Cerebellar cortex (tissue), 1 donor: ENCODE results near the gene SYNGR4.
"Not testable (repeated sequence)": the region's sequence is repeated elsewhere in the genome, so short reads cannot be mapped to it uniquely, and the experiment has no call there.

Experiments
- DNase-seq: peaks from one replicate; pipeline ENCODE4 v3.0.0-alpha.2; 2015; ENCODE audit warnings: low spot score

Gene SYNGR4, protein sequence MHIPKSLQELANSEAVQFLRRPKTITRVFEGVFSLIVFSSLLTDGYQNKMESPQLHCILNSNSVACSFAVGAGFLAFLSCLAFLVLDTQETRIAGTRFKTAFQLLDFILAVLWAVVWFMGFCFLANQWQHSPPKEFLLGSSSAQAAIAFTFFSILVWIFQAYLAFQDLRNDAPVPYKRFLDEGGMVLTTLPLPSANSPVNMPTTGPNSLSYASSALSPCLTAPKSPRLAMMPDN

GRCh38 chr19:48363810-48364597, at the start of gene SYNGR4, which contains the start of gene TMEM143:
Gene SYNGR4, plus strand, starts transcription at chr19:48364367. Its CDS starts 1,476 bp downstream, at chr19:48365843.
Gene TMEM143, minus strand, starts transcription at chr19:48363940. Its CDS starts 20 bp downstream, at chr19:48363920.
- peak; percentile 100 for DNase-seq

GRCh38 chr19:48315712-48316111, 48.5 kb upstream of the SYNGR4 start:
- no peak for DNase-seq

- DNase-seq, result not testable (repeated sequence)
Measured at GRCh38 chr19:48317708-48317960, 46.5 kb upstream of the SYNGR4 start.

- no peak for DNase-seq
Measured at GRCh38 chr19:48318286-48318987, 45.7 kb upstream of the SYNGR4 start.

DNA sequence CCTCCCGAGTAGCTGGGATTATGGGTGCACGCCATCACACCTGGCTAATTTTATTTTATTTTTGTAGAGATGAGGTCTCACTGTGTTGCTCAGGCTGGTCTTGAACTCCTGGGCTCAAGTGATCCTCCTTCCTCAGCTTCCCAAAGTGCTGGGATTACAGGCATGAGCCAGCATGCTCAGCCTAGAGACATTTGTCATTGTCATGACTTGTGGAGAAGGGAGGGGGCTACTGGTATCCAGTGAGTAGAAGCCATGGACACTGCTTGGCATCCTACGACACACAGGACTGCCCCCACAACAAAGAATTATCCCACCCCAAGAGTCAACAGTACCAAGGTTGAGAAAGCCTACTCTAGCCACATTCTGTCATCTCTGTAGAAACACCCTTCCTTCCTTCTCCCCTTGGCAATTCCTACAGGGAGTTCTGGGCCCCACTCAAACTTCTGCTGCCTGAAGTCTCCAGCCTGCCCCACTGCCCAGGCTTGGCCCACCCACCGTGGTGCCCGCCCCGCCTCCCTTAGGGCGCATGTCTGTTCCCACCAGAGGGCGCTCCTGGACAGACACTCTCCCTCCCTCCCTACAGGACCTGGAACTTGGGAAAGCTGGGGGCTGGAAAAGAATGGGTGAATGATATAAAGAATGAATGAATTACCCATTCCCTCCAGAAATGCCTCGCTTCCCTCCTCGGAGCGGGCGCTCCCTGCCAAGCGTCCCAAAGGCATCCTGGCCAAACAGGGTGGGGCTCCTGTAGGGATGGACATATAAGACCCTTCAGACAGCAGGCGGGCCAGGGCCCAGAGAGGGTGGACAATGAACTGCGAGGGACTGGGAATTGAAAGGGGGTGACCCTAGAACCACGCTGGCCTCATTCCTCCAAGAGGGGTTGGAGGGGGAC, 44.3 kb upstream of the SYNGR4 start:
- DNase-seq, result peak; percentile 75

GRCh38 chr19:48321372-48321621, 42.9 kb upstream of the SYNGR4 start:
- DNase-seq, result peak; percentile 94

DNA sequence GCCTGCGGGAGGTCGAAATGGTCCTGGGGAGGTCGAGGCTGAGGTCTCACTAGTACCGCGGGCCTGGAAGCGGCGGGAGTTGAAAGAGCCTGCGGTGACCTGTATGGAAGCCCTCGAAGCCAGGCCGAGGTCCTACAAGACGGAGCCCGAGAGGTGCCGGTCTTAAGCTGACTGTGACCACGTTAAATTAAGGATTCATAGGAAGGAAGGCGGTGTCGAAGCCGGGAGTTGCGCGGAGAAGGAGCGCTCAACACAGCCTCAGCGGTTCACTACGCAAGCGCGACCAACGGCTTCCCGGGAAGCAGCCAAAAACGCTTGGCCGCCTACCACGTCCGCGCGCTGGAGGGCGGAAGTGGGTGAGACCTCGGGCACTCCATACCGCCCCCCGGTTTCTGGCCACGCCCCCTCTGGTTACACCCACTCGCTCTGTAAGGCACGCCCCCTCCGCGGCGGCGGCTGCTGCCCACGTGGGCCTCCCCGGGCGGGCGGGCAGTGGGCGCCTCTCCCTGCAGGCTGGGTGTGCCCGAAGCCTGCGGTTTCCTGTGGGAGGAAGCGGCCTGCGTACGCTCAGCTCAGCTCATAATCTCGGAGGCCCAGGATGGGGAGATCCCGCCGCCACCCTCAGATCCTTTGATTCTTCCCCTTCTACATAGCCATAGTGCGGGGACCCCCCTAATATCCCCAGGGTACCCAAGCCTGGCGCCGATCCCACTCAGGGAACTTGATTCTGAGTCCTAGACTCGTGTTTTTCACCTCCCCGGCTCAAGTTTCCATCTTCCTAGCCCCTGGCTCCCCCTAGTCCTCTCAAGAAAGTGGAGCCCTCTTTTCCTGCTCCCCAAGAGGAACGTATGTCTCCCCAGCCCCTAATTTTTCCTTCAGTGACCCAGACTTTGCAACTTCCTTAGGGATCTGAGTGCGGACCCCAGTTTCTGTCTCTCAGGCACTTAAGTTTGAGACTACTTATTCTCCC, 42.3 kb upstream of the SYNGR4 start:
- DNase-seq, result peak; percentile 93

- peak; percentile 80 for DNase-seq
Measured at GRCh38 chr19:48325265-48325910, 38.8 kb upstream of the SYNGR4 start, which contains the start of gene EMP3. Gene EMP3, plus strand, starts transcription at chr19:48325552. Its CDS starts 1,293 bp downstream, at chr19:48326845.

DNA sequence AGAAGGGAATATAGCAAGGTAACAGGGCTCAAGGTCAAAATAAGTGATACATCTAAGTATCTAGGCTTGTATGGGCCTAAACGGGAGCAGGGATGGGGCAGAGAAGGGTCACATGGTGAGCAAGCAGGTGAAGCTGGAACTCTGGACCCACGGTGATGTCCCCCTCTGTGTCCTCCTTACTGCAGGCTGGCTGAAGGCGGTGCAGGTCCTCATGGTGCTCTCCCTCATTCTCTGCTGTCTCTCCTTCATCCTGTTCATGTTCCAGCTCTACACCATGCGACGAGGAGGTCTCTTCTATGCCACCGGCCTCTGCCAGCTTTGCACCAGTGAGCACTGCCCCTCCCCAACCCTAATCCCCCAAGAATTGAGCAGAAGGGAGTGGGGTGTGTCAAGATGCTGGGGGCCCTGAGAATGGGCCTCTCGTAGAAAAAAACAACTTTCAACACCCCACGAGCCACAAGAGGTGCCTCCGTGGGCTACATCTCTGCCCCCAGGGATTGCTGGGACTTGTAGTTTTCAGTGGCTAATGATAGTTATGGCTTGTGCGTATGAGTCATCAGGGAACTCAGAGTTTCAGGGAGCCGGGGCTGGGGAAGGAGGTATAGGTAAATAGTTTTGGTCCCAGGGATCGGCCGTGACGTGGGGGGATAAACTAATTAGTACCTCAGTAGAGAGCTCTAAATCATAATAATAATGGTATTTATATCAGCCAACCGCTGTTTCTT, 34.8 kb upstream of the SYNGR4 start:
- DNase-seq, result no peak

DNA sequence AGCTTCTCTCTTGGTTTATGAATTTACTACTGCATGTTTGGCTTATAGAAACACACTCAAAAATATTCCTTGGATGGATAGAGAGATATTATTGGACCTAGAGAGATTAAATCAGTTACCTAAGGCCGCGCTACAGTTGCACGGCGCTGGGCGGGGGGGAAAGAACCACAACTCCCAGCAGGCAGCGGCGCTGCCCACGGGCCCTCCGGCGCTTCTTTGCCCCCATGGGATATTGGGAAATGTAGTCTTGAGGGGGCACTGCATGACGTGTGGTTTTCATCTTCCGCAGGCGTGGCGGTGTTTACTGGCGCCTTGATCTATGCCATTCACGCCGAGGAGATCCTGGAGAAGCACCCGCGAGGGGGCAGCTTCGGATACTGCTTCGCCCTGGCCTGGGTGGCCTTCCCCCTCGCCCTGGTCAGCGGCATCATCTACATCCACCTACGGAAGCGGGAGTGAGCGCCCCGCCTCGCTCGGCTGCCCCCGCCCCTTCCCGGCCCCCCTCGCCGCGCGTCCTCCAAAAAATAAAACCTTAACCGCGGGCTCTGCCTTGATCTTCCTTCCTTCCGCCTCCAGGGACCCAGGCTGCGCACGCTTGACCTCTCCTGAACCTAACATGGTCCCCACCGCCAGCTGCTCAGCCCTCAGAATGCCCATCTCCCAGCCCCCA, 34.0 kb upstream of the SYNGR4 start:
- peak; percentile 94 for DNase-seq

DNA sequence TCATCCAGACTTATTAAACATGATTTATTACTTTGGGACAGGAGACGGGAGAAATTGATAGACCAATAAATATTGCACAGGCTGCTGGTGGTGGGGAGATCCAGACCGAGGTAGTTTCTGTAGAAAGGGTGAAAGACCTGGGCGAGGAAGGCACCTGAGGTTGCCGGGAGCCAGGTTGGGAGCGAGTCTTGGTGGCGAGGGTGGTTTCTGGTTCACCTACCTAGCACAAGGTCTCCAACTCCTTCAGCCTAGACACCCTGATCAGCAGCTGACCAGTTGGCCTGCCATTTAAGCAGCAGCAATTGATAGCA, 31.9 kb upstream of the SYNGR4 start:
- DNase-seq, result no peak

DNA sequence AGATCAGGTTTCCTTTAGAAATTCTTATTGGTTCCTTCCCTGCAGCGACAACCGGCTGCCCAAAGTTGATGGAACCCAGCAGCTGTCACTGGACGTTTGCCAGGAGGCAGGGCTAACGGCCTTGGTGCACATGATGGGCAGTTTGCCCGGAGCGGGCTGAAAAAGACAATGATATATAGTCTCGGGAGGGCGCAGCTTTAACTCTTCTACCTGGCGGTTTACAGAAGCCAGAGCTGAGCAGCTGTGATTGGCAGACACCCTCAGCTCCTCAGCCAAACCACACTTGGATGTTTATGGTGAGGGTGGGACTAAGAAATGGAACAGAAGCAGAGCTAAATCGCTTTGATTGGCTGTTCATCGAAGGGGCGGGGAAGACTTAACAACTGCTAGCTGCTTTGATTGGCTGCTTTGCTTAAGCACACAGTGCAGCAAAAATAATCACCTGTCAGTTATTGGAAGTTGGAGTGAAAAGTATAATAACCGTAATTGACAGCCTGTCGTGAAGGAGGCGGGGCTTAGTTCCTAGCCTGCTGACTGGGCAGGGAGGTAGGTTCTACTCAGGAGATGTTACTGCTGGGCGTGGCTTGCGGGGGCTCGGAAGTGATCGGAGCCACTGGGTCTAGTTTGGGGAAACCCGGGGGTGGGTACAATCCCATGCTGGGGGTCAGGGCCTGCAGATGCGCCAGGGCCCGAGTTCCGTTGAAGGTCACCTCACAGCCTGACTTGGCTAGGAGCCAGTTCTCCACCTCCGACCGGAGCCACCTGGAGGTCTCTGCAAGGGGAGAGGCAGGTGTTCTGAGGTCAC, 31.3 kb upstream of the SYNGR4 start:
- peak; percentile 99 for DNase-seq

DNA sequence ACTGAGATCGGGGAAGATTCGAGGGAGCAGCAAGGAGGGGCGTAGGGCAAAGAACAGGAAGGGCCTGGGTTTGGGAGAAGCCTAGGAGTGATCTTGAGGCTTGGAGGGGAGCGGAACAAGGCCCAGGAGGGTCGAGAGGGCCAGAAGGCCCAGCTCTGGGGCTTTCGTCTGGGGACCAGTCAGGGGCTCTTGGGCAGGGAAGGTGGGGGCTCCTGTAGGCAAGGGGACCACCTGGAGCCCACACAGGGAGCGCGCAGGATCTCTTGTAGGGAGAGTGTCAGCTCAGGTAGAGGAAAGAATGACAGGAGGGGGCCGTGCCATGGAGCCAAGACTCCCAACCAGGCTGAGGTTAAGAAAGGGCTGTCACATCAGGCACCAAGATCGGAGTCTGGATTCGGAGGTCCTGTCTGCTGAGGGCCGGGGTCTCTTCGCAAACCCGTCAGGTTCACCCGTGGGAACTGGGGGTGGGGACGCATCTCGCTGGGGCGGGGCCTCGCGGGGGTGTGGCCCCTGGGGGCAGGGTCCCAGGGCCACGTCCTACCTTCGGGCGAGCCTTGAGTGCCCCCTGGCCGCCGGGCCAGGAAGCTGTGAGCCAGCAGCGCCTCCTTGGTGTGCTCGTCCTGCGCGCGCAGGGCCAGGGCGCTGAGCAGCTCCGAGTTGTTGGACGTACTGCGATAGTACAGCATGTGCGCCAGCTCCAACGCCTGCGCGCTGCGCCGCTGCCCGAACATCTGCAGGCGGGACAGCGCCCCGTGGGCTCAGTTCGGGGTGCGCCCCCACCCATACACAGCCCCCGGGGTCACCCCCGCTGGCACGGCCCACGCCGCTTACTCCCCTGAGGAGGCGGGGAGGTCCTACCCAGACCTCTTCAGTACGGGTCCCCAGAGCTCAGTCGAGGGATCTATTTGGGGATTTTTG, 30.4 kb upstream of the SYNGR4 start:
- peak; percentile 77 for DNase-seq

- DNase-seq, result no peak
Measured at GRCh38 chr19:48338253-48338755, 25.9 kb upstream of the SYNGR4 start.

DNA sequence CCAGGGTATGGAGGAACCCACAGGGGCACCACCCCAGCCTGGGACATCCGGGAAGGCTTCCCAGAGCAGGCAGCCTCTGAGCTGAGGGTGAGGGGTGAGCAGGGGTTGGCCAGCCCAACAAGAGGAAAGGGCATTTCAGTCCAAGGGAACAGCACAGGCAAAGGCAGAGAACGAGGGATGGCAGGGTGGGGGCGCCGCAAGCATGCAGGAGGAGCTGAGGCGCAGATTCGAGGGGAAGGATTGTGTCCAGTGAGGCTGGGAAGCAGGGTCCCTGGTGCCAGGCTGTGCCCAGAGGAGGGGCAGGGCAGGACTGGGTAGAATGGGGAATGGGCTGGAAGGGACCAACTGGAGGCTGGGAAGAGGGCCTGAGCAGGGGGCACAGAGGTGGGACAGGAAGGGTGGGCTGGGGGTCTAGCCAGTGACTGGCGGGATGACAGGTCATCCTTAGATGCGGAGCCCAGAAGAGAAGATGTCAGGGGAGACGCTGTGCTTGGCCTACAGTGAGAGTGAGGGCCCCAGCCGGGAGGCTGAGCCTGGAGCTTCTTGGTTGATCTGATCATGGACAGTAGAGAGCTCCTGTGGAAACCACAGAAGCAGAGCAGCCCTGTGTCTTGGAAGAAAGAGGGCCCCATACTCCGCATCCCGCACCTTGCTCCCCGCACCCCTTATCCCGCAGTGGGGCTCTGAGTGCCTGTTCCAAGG, 25.2 kb upstream of the SYNGR4 start:
- DNase-seq, result no peak

DNA sequence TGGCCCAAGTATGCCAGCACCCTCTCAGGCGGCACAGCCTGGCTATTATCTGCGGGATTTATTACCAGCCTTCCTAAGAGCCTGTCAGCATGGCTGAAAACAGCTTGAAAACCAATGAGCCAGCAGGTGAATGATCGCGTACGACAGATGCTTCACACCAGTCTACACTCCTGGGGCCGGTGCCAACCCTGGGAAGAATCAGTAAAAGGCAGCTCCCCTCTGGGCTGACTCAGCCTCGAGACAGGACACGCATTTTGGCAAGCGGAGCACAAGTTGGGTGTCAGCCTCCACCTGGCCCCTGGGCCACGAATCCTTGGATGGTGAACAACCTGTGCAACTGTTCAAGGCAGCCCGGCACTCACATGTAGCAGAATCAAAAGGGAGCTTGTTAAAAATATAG, 23.2 kb upstream of the SYNGR4 start:
- no peak for DNase-seq
